Measurements from ENCODE around the gene PCNX4.

Gene PCNX4

GRCh38 chr14:60188115-60188514 is 96.4 kb downstream of the PCNX4 start:
- peak; percentile 29 for TF ChIP-seq CTCF (IDR thresholded peaks at IDR 0.05)

- no peak for TF ChIP-seq CTCF (IDR thresholded peaks at IDR 0.05)
Measured at GRCh38 chr14:60188696-60189095, 97.0 kb downstream of the PCNX4 start.

DNA sequence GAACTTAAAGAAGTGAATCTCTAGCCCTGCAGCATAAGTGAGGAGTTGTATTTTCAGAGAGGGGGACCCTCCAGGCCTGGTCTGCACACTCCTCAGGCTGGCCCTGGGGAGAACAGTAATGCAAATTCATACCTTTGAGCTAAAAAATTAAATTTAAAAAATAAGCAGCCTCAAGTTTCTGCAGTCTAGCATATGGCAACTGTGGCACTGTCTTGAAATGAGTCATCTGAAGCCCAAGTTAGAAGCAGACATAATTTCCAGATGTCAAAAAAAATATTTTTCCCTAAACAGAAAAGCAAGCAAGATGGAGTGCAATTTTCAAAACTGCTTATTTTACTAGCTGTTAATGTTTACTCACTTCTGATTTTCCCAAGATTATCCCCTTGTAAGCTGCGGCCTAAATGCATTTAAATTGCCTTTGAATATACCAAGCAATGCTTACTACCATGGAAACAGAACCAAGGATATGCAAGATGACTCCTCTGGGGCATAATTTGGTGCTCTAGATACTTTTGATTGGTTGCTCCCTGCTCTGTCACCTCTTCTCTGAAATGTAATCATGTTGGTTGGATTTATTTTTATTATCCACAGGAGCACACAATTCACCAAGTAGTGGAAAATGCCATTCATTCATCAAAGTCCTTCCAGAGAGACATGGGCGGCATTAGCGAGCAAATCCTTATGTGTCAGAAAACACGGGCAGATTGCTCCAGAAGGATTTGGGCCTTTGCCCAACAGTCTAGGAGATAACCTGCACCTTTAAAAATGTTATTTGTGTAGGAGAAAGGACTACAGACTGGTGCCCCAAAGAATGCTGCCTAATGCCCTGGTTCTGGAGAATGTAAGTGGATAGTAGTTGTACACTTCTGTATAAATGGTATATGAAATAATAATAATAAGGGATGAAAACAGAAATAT is 98.5 kb downstream of the PCNX4 start:
- no peak for TF ChIP-seq CTCF (IDR thresholded peaks at IDR 0.05)

GRCh38 chr14:60195179-60195810 is 103.6 kb downstream of the PCNX4 start:
- peak; percentile 27; the same call in 1 of the 2 replicates for TF ChIP-seq CTCF (IDR thresholded peaks at IDR 0.05)

DNA sequence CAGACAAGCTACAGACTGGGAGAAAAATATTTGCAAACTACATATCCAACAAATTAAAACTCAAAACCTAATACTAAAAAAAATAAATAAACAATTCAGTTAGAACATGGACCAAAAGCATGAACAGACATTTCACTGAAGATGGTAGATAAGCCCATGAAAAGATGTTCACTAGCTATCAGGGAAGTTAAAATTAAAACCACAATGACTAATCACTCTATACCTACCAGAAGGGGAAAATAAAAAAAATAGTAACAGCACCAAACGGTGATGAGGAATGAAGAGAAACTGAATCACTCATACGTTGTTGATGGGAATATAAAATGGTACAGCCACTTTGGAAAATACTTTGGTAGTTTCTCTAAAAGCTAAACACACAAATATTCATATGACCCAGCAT is 104.6 kb downstream of the PCNX4 start:
- TF ChIP-seq CTCF (IDR thresholded peaks at IDR 0.05): no peak

DNA sequence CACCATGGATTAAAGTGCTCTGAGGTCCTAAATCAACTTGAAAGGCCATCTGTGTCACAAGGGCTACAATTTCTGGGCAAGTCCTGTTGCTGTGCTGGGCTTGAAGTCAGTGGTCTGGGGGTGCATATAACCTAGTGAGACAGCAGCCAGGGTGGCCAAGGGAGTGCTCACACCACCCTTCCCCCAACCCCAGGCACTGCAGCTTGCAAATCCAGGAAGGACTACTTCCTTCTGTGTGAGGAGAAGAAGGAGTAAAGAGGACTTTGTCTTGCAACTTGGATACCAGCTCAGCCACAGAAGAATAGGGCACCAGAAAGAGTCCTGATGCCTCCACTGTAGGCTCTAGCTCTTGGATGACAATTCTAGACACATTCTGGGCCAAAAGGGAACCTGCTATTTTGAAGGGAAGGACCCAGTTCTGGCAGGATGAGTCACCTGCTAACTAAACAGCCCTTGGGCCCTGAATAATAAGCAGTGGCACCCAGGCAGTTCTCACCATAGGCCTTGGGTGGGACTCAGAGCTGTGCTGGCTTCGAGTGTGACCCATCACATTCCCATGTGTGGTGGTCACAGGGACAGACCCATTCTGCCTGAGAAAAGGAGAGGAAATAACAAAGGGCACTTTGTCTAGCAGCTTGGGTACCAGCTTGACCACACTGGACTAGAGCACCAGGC is 106.0 kb downstream of the PCNX4 start:
- TF ChIP-seq CTCF (IDR thresholded peaks at IDR 0.05): no peak

DNA sequence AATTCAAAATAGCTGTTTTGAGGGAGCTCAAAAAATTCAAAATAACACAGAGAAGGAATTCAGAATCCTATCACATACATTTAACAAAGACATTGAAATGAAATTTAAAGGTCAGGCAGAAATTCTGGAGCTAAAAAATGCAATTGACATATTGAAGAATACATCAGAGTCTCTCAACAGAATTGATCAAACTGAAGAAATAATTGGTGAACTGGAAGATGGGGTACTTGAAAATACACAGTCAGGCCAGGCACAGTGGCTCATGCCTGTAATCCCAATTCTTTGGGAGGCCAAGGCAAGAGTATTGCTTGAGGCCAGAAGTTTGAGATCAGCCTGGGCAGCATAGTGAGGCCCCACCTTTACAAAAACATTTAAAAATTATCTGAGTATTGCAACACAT is 107.6 kb downstream of the PCNX4 start:
- no peak for TF ChIP-seq CTCF (IDR thresholded peaks at IDR 0.05)
